GM21619 (cell line): Measurements from ENCODE around the gene PRKAR1B.

Experiments used
- ATAC-seq: cut with Tn5 transposase; IDR thresholded peaks from one replicate; pipeline ENCODE4 v1.9.1; 2021; ENCODE audit not compliant: unreplicated experiment

The PRKAR1B gene

DNA sequence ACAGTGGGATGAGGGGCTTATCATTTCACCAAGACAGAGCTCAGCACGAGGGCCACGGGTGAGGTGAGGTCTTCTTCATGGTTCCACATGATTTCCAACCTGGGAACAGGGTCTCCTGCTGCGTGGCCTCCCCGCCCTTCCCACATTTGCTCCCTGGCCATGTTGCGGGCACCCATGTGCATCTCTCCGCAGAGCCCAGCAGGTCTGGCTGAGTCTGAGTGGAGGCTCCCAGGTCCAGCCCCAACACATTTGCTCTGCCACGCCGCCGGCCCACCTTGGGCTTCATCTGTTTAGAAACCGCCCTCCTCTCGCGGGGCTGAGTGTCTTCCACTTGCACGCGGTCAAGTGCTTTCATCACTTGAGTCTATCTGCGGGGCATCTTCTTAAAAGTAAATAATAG is 14.8 kb upstream of the PRKAR1B start:
- ATAC-seq, result no peak

DNA sequence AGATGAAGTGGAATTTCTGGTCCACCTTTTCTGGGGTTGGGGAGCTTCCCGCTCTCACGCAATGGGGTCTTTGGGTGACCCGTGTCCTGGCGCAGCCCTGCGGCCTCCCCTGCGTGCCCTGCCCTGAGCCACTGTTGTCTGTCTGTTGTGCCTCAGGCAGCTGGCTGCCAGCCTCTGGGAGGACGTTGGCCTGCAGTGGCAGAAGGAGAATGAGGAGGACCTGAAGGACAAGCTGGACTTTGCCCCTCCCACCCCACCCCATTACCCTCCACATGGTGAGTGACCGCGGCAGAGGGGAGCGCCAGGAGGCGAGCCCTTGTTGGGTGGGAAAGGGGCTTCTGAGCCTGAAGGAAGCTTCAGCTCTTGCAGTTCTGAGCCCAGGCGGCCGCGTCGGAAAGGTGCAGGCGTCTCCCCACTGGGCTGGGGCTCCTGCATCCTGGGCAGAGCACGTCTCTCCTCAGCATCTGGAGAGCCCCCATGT is 14.2 kb upstream of the PRKAR1B start:
- no peak for ATAC-seq

DNA sequence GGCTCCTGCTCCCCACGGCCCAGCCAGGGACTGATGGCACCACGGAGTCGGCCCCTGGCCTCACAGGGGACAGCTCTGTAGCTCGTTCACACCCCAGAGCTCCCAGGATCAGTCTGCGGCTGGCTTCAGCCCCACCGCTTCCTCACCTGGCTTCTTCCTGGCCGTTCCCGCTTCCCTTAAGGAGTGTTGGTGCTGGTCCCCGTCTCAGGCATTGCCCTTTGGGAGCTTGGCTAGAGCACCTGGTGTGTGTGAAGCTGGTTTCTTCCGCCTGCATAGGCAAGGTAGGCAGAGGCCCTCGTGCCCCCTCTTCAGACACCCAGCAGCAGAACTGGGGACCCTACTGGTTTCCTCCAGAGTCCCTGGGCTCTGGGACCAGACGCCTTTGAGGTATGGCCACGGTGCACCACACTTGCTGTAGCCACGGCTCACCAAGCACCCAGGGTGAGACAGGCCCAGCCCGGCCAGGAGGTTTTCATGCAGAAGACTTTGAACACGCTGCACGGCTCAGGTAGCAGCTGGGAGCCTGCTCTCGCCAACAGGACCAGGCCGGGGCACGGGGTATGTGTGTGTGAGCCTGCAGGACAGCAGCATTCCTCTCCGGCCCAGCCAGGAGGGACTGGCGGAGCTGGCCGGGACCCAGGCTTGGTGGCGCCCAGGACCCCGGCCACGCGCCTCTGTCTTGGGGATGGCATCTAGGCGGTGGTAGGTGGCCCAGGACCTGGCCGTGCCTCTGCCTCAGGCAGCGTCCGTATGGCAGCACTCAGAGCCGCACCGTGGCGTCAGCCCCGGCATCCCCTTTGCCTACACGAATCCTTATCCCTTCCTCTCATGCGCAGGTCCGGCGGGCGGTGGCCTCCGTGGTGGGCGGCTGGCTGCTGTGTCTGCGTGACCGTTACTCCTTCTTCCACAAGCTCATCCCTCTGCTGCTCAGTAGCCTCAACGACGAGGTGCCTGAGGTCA is 13.2 kb upstream of the PRKAR1B start:
- ATAC-seq, result no peak

GRCh38 chr7:739455-739982 is 12.4 kb upstream of the PRKAR1B start:
- no peak for ATAC-seq

GRCh38 chr7:738723-739454 is 11.8 kb upstream of the PRKAR1B start:
- ATAC-seq, result no peak

- ATAC-seq, result no peak
Measured at GRCh38 chr7:738241-738640, 11.2 kb upstream of the PRKAR1B start.

GRCh38 chr7:734808-735207 is 7.7 kb upstream of the PRKAR1B start:
- no peak for ATAC-seq

DNA sequence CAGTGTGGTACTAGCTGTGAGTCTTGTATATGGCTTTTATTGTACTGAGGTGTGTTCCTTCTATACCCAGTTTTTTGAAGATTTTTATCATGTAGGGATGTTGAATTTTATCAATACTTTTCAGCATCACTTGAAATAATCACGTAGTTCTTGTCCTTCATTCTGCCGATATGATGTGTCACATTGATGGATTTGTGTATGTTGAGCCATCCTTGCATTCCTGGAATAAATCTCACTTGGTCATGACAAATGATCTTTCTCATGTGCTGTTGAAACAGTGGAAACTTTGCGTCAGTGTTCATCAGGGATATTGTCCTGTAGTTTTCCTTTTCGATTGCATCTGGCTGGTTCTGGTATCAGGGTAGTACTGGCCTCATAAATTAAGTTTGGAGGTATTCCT is 7.1 kb upstream of the PRKAR1B start:
- no peak for ATAC-seq

- no peak for ATAC-seq
Measured at GRCh38 chr7:732556-732955, 5.5 kb upstream of the PRKAR1B start.

- ATAC-seq, result no peak
Measured at GRCh38 chr7:732094-732541, 5.0 kb upstream of the PRKAR1B start.

GRCh38 chr7:731440-732085 is 4.5 kb upstream of the PRKAR1B start:
- ATAC-seq, result no peak

GRCh38 chr7:730501-731439 is 3.7 kb upstream of the PRKAR1B start:
- ATAC-seq, result no peak

DNA sequence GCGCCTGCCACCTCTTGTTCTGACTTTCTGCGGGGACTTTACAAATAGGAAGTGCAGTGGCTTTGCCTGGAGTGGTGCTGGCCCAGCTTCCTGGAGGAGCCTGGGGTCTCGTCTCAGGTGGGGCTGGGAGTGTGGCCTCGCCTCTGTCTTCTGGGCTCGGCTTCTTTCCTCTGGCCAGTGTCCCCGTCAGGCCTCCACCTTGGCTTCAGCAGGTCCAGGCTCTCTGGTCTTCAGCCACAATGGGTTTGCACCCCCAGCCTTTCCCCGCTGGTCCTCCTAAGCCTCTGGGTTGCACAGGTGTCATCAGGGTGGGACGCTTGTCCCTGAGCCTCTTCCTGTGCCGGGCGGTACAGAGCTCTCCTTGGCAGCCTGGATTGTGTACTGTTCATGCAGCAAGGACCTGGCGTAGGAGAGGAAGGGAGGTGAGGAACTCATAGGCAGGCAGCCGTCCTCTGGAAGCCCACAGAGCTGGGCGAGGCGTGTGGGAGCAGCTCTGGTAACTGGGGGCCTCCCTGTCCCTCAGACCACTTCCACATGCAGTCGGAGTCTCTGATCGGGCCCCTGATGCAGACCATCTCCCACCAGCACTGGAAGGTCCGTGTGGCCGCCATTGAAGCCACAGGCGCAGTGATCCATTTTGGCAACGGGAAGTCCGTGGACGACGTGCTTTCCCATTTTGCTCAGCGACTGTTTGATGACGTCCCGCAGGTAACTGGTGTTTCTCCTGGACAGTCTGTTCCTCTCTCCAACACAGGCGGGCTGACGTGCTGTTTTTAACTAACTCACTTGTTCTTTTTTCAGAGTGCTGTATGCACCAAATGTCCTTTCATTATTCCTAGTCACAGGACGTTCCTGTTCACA is 2.3 kb upstream of the PRKAR1B start:
- ATAC-seq, result no peak

DNA sequence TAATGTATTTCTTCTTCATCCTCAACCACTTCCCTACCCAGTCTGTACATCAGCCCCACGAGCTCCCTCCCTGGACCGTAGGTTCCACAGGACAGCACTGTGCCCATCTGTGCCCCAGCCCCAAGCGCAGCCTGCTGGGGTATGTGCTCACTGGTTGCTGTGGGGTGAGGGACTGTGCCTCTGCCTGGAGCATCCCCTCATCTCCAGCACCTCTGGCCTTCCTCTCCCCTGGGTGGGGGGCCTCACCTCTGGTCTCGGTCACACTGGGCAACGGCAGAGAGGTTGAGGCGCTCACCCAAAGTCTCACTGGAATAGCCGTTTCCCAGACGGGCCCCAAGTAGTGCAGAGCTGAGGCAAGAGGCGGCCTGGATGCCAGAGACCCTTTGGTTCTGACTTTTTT is 1.5 kb upstream of the PRKAR1B start:
- ATAC-seq, result no peak

DNA sequence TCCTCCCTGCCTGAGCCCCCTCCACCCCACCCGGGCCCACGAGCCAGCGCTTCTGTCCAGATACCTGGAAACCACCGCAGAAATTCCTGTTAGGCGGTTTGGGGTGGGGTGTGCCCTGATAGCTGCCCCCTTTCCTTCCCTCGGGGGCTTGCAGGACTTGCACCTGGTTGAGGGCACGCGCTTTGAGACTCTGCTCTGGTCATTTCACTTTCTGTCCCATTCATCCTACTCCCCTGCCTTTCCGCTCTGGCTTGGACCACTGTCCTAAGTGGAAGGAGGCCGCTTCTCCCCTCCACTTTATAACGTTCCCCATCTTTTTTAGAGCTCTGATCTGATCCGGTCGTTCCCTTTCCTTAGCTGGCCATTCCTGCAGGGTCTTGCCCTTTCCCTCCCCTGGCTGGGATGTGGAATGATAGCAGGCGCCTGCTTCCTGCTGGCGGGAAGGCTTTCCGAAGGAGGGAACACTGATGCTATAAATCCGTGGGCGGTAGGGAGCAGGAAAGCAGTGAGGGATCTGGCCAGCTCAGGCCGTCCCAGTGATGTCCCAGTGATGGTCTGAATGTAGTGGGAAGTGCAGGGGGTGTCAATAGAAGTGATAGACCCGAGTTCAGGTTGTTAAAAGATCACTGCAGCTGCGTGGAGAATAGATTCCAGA is 852 bp upstream of the PRKAR1B start:
- no peak for ATAC-seq

DNA sequence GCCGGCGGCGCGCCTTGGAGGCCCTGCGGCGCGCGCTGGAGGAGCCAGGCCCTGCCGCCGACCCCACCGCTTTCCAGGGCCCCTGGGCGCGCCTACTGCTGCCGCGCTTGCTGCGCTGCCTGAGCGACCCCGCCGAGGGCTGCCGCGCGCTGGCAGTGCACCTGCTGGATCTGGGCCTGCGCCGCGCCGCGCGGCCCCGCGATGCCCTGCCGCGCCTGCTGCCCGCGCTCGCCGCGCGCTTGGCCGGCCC is 302 bp downstream of the PRKAR1B start:
- ATAC-seq, result peak; percentile 25

- peak; percentile 94 for ATAC-seq
Measured at GRCh38 chr7:726084-726853, 812 bp downstream of the PRKAR1B start, which contains the start of gene DNAAF5. Gene DNAAF5, plus strand, starts transcription at chr7:726699. Its CDS starts 22 bp downstream, at chr7:726721.
